ENCODE results near the gene NUPR1.

The NUPR1 gene

DNA sequence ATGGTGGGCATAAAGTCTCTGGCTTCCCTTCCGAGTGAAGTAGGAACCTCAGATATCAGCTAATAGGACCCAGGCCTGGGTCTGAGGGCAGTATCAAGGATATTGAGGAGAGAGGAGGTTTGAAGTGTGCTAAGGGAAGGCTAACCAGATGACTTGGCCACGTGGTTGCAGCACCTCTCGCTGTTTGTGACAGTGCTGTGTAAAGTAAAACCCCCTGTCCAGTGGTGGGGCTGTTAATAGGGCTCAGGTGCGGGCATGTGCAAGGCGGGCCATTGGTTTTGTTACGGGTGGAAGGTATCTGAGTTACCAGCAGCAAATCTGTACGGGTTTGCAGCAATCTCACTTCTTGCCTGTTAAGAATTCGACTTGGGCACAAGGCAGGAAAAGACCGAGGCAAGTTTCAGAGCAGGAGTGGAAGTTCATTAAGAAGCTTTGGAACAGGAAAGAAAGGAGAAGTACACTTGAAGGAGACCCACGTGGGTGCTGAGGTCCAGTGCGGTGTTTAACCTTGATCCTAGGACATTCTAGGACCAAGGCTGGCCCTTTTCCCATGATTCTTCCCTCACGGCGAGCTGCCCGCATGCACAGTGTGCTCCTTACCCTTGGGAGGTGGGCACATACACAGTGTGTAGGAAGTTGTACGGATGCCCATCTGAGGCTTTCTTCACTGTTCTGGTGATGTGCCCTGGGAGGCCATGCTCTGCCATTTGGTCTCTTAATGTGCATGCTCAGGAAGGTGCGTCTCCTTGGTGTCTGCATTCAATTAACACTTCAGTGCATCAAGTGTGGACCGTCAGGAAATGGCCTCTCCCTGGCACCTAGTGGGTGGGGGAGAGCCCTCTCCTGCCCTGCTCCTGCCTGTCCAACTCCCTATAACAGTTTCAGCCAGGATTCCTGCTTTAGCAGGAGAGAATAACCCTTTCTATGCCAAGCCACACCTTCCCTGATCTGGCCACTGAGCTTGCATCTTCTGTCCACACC lies 35.3 kb upstream of the NUPR1 start:
- no peak for ATAC-seq
- no peak for TF ChIP-seq TCF4 (CRISPR knock-in tag; IDR thresholded peaks at IDR 0.05; ENCODE audit: borderline replicate concordance)
- no peak for TF ChIP-seq CSDC2 (CRISPR knock-in tag; IDR thresholded peaks at IDR 0.05)
- no peak for TF ChIP-seq TOX (CRISPR knock-in tag; IDR thresholded peaks at IDR 0.05; ENCODE audit: borderline replicate concordance)
- TF ChIP-seq ZFP3 (CRISPR knock-in tag; IDR thresholded peaks at IDR 0.05), result no peak
- TF ChIP-seq, protein P1, sequence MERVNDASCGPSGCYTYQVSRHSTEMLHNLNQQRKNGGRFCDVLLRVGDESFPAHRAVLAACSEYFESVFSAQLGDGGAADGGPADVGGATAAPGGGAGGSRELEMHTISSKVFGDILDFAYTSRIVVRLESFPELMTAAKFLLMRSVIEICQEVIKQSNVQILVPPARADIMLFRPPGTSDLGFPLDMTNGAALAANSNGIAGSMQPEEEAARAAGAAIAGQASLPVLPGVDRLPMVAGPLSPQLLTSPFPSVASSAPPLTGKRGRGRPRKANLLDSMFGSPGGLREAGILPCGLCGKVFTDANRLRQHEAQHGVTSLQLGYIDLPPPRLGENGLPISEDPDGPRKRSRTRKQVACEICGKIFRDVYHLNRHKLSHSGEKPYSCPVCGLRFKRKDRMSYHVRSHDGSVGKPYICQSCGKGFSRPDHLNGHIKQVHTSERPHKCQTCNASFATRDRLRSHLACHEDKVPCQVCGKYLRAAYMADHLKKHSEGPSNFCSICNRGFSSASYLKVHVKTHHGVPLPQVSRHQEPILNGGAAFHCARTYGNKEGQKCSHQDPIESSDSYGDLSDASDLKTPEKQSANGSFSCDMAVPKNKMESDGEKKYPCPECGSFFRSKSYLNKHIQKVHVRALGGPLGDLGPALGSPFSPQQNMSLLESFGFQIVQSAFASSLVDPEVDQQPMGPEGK (CRISPR knock-in tag; IDR thresholded peaks at IDR 0.05; ENCODE audit: borderline replicate concordance), result no peak
- TF ChIP-seq ARNTL (CRISPR knock-in tag; IDR thresholded peaks at IDR 0.05; ENCODE audit: borderline replicate concordance, low read depth), result no peak
- TF ChIP-seq, protein P2, sequence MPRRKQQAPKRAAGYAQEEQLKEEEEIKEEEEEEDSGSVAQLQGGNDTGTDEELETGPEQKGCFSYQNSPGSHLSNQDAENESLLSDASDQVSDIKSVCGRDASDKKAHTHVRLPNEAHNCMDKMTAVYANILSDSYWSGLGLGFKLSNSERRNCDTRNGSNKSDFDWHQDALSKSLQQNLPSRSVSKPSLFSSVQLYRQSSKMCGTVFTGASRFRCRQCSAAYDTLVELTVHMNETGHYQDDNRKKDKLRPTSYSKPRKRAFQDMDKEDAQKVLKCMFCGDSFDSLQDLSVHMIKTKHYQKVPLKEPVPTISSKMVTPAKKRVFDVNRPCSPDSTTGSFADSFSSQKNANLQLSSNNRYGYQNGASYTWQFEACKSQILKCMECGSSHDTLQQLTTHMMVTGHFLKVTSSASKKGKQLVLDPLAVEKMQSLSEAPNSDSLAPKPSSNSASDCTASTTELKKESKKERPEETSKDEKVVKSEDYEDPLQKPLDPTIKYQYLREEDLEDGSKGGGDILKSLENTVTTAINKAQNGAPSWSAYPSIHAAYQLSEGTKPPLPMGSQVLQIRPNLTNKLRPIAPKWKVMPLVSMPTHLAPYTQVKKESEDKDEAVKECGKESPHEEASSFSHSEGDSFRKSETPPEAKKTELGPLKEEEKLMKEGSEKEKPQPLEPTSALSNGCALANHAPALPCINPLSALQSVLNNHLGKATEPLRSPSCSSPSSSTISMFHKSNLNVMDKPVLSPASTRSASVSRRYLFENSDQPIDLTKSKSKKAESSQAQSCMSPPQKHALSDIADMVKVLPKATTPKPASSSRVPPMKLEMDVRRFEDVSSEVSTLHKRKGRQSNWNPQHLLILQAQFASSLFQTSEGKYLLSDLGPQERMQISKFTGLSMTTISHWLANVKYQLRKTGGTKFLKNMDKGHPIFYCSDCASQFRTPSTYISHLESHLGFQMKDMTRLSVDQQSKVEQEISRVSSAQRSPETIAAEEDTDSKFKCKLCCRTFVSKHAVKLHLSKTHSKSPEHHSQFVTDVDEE (CRISPR knock-in tag; IDR thresholded peaks at IDR 0.05), result no peak
- no peak for TF ChIP-seq ZNF565 (CRISPR knock-in tag; conservative IDR thresholded peaks at IDR 0.05; ENCODE audit: low read depth)
- no peak for TF ChIP-seq ZNF8 (CRISPR knock-in tag; IDR thresholded peaks at IDR 0.05)
- TF ChIP-seq, protein P3, sequence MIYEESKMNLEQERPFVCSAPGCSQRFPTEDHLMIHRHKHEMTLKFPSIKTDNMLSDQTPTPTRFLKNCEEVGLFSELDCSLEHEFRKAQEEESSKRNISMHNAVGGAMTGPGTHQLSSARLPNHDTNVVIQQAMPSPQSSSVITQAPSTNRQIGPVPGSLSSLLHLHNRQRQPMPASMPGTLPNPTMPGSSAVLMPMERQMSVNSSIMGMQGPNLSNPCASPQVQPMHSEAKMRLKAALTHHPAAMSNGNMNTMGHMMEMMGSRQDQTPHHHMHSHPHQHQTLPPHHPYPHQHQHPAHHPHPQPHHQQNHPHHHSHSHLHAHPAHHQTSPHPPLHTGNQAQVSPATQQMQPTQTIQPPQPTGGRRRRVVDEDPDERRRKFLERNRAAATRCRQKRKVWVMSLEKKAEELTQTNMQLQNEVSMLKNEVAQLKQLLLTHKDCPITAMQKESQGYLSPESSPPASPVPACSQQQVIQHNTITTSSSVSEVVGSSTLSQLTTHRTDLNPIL (CRISPR knock-in tag; IDR thresholded peaks at IDR 0.05; ENCODE audit: low read depth), result no peak
- no peak for TF ChIP-seq ISL1 (CRISPR knock-in tag; IDR thresholded peaks at IDR 0.05)
- no peak for TF ChIP-seq ZC3H10 (CRISPR knock-in tag; IDR thresholded peaks at IDR 0.05)
- no peak for TF ChIP-seq GLIS3 (CRISPR knock-in tag; IDR thresholded peaks at IDR 0.05)
- TF ChIP-seq, protein P4, sequence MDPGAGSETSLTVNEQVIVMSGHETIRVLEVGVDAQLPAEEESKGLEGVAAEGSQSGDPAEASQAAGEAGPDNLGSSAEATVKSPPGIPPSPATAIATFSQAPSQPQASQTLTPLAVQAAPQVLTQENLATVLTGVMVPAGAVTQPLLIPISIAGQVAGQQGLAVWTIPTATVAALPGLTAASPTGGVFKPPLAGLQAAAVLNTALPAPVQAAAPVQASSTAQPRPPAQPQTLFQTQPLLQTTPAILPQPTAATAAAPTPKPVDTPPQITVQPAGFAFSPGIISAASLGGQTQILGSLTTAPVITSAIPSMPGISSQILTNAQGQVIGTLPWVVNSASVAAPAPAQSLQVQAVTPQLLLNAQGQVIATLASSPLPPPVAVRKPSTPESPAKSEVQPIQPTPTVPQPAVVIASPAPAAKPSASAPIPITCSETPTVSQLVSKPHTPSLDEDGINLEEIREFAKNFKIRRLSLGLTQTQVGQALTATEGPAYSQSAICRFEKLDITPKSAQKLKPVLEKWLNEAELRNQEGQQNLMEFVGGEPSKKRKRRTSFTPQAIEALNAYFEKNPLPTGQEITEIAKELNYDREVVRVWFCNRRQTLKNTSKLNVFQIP (CRISPR knock-in tag; IDR thresholded peaks at IDR 0.05; ENCODE audit: borderline replicate concordance, low read depth), result no peak
- no peak for TF ChIP-seq ZFP30 (CRISPR knock-in tag; IDR thresholded peaks at IDR 0.05)
- TF ChIP-seq BACH2 (CRISPR knock-in tag; IDR thresholded peaks at IDR 0.05; ENCODE audit: borderline replicate concordance), result no peak
- no peak for TF ChIP-seq ESRRG (CRISPR knock-in tag; IDR thresholded peaks at IDR 0.05)
- no peak for TF ChIP-seq ZNF70 (CRISPR knock-in tag; IDR thresholded peaks at IDR 0.05)
- no peak for TF ChIP-seq PPARA (CRISPR knock-in tag; IDR thresholded peaks at IDR 0.05; ENCODE audit: borderline replicate concordance)

DNA sequence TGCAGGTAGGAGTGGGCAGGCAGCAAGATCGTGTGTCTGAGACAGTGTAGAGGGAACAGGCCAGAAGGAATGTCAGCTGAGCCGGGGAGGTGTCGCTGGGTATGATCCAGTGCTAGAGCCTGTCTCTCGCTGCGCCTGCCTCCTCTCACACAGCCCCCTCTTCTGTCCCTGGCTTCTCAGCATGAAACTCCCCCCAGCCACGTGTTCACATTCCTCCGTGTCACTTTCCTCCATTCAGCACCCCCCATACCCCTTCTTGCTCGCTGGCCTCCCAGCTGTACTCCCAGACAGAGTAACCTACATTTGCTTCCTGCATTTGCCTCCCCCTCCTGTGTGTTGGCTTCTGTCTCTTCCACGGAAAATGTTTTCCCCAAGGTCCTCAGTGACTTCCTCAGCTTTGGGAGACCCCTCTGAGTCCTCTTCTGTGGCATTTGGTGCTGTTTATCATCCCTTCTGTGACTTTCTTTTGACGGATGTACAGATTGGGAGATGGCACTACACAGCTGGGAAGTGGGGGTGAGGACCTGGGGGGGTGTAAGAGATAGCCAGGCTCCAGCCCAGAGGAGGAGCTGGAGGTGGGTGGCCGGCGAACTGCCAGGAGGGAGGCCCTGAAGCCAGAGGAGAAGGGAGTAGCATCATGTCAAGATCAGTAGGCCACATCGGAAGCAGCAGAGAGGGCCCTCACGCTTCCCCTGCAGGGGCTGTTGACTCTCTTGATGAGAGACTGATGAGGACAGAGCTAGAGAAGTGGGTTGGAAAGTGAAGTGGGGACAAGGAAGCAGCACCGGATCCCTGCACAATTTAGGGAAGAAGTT lies 34.1 kb upstream of the NUPR1 start:
- no peak for ATAC-seq
- no peak for TF ChIP-seq TCF4 (CRISPR knock-in tag; IDR thresholded peaks at IDR 0.05; ENCODE audit: borderline replicate concordance)
- TF ChIP-seq, protein P5, sequence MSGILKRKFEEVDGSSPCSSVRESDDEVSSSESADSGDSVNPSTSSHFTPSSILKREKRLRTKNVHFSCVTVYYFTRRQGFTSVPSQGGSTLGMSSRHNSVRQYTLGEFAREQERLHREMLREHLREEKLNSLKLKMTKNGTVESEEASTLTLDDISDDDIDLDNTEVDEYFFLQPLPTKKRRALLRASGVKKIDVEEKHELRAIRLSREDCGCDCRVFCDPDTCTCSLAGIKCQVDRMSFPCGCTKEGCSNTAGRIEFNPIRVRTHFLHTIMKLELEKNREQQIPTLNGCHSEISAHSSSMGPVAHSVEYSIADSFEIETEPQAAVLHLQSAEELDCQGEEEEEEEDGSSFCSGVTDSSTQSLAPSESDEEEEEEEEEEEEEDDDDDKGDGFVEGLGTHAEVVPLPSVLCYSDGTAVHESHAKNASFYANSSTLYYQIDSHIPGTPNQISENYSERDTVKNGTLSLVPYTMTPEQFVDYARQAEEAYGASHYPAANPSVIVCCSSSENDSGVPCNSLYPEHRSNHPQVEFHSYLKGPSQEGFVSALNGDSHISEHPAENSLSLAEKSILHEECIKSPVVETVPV (CRISPR knock-in tag; IDR thresholded peaks at IDR 0.05), result no peak
- TF ChIP-seq, protein P1 (CRISPR knock-in tag; IDR thresholded peaks at IDR 0.05; ENCODE audit: borderline replicate concordance), result no peak
- TF ChIP-seq ZNF8 (CRISPR knock-in tag; IDR thresholded peaks at IDR 0.05), result no peak
- TF ChIP-seq OSR1 (CRISPR knock-in tag; IDR thresholded peaks at IDR 0.05), result no peak
- TF ChIP-seq CSDC2 (CRISPR knock-in tag; IDR thresholded peaks at IDR 0.05), result no peak
- no peak for TF ChIP-seq PPARA (CRISPR knock-in tag; IDR thresholded peaks at IDR 0.05; ENCODE audit: borderline replicate concordance)
- TF ChIP-seq BACH2 (CRISPR knock-in tag; IDR thresholded peaks at IDR 0.05; ENCODE audit: borderline replicate concordance), result no peak
- TF ChIP-seq ISL1 (CRISPR knock-in tag; IDR thresholded peaks at IDR 0.05), result no peak

Data from SK-N-SH treated with all-trans-retinoic acid at 6 μM for 48 hours (cell line).